PC-9 (cell line): ENCODE results near the gene PSMD3.
"Not testable (repeated sequence)": the region's sequence is repeated elsewhere in the genome, so short reads cannot be mapped to it uniquely, and the experiment has no call there.

Experiments used
- EZH2 ChIP-seq: fragments of 200-600 bp; sonication (generic); IDR thresholded peaks from 2 replicates; pipeline ENCODE4 v1.8.0; 2017; ENCODE audit warnings: antibody characterized with exemption, low read depth
- TF ChIP-seq, protein P1 (sequence below): fragments of 200-600 bp; sonication (generic); conservative IDR thresholded peaks from 2 replicates; pipeline ENCODE4 v1.6.1; 2017; ENCODE audit warnings: mixed run types, antibody characterized with exemption, mild to moderate bottlenecking, moderate library complexity

DNA sequence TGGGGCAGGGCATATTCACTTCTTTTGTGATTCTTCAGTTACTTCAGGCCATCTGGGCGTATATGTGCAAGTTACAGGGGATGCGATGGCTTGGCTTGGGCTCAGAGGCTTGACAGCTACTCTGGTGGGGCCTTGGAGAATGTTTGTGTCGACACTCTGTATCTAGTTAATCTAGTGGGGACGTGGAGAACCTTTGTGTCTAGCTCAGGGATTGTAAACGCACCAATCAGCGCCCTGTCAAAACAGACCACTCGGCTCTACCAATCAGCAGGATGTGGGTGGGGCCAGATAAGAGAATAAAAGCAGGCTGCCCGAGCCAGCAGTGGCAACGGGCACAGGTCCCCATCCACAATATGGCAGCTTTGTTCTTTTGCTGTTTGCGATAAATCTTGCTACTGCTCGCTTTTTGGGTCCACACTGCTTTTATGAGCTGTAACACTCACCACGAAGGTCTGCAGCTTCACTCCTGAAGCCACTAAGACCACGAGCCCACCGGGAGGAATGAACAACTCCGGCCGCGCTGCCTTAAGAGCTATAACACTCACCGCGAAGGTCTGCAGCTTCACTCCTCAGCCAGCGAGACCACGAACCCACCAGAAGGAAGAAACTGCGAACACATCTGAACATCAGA lies 31.5 kb downstream of the PSMD3 start:
- TF ChIP-seq, protein P1, sequence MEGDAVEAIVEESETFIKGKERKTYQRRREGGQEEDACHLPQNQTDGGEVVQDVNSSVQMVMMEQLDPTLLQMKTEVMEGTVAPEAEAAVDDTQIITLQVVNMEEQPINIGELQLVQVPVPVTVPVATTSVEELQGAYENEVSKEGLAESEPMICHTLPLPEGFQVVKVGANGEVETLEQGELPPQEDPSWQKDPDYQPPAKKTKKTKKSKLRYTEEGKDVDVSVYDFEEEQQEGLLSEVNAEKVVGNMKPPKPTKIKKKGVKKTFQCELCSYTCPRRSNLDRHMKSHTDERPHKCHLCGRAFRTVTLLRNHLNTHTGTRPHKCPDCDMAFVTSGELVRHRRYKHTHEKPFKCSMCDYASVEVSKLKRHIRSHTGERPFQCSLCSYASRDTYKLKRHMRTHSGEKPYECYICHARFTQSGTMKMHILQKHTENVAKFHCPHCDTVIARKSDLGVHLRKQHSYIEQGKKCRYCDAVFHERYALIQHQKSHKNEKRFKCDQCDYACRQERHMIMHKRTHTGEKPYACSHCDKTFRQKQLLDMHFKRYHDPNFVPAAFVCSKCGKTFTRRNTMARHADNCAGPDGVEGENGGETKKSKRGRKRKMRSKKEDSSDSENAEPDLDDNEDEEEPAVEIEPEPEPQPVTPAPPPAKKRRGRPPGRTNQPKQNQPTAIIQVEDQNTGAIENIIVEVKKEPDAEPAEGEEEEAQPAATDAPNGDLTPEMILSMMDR = not testable (repeated sequence)
- not testable (repeated sequence) for TF ChIP-seq EZH2
